H1 (cell line): ENCODE measurements around the gene PIP5K1B. TPM values are rescaled to one million over a fixed set of nuclear protein-coding genes. Genes with fewer than 3 reads are reported as not detected.

ENCODE experiments used
- KDM1A ChIP-seq: fragments of 200-600, 300-600 bp; sonication (generic); IDR thresholded peaks from 2 replicates; pipeline ENCODE4 v1.7.1; 2016; ENCODE audit warnings: mild to moderate bottlenecking, low read length, borderline replicate concordance
- POLR2A ChIP-seq, 2 experiments: IDR thresholded peaks; 1 replicate in 1 of 2; 2 replicates in 1 of 2; pipeline ENCODE4 v1.6.1; 2011; ENCODE audit warnings: low read depth in 2 of 2, low read length in 2 of 2, mild to moderate bottlenecking in 2 of 2; ENCODE audit errors: control extremely low read depth in 1 of 2
- RAD21 ChIP-seq, 2 experiments: IDR thresholded peaks in 1 of 2; conservative IDR thresholded peaks in 1 of 2; 2 replicates each; pipeline ENCODE4 v1.6.1; 2011; ENCODE audit warnings: low read depth in 2 of 2, low read length in 2 of 2, improper control_type of control experiment in 1 of 2, inconsistent platforms in 1 of 2, mild to moderate bottlenecking in 1 of 2, moderate library complexity in 1 of 2
- SP1 ChIP-seq: IDR thresholded peaks from 2 replicates; pipeline ENCODE4 v1.6.1; 2011; ENCODE audit warnings: low read depth, low read length
- SP2 ChIP-seq: IDR thresholded peaks from 2 replicates; pipeline ENCODE4 v1.6.1; 2012; ENCODE audit warnings: mild to moderate bottlenecking, low read length, inconsistent platforms
- SRF ChIP-seq: IDR thresholded peaks from 2 replicates; pipeline ENCODE4 v1.6.1; 2011; ENCODE audit warnings: mild to moderate bottlenecking, low read depth, low read length, moderate library complexity
- polyA plus RNA-seq, 7 experiments: library from polyadenylated mRNA; depleted of rRNA in 3 of 7; stranded (reverse) in 5 of 7; unstranded in 2 of 7; fragments of >200 nt in 5 of 7; fragments of 200-250 nt in 2 of 7; gene quantifications; 1 replicate in 5 of 7; 2 replicates in 1 of 7; 4 replicates in 1 of 7; pipeline versions ENCODE4 v1.2.1 to v1.2.3, GENCODE V29; 2011 to 2013; ENCODE audit warnings: missing spikeins in 2 of 7, mixed read lengths in 2 of 7
- total RNA-seq: library from RNA; stranded (reverse); fragmentation: NEBNext Ultra II Directional; extraction: Animal tissue kit (Norgen Biotek cat#: 25700); gene quantifications from 2 replicates; pipeline ENCODE4 v1.2.1, GENCODE V29; 2021

Gene PIP5K1B
- total and polyA plus RNA-seq, 2 of the 8 experiments (the other 6 are each of a cell fraction or from before 2014, with no cell fraction given) = 4.7 to 7.7 TPM

DNA sequence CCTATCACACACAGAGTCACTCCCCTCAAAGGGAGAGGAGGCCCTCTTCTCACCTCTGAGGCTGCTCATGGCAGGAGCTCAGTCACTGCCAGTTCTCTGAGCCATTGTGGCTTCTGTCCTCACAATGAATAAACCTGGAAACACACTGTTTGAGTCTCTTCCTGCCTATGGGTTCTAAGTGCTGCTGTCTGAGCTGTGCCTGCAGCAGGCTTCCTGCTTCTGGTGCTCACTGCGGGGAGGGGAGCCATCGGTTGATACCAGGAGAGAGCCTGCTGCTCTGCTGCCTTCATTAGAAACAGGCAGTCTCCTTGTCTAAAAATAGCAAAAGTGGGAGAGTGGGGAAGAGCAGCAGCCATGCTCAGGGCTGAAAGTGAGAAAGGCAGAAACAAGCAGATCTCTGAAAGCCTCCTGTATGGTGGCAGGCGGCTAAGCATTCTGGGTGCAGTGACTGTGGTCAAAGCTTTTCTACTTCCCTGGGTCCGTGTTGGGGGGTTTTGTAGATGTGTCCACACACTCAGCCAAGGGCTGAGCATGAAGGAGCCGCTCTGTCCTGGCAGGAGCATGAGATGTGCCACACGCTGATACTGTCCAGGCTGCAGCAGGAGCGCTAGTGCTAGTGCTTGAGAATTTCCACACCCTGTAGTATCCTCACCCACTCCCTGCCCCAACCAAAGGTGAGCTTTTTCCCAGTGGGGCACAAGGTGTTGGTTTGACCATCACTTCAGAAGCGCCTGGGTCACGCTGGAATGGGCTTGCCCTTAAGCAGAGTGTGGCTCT, 274.7 kb downstream of the PIP5K1B start (continued):
- no peak for TF ChIP-seq SP1
- no peak for TF ChIP-seq SP2
- TF ChIP-seq SRF = no peak
- TF ChIP-seq RAD21 (IDR thresholded peaks at IDR 0.05 in 1 of 2, conservative IDR thresholded peaks at IDR 0.05 in 1 of 2; ENCODE audit: low read depth in 2 of 2, low read length in 2 of 2) = no peak
- no peak for TF ChIP-seq POLR2A (IDR thresholded peaks at IDR 0.05; ENCODE audit: control extremely low read depth in 1 of 2, low read depth in 2 of 2, low read length in 2 of 2)
- TF ChIP-seq KDM1A = no peak
